ENCODE measurements around the gene HELB. TPM values are rescaled to one million over a fixed set of nuclear protein-coding genes. Genes with fewer than 3 reads are reported as not detected.

Gene HELB
- total and polyA plus RNA-seq, 4 donors, result 0.18 to 8.0 (median 2.9) TPM

- H3K27me3 ChIP-seq (ENCODE audit: control insufficient read depth in 4 of 4, insufficient read depth in 4 of 4, low read length in 3 of 4), result no peaks in the 10 kb centered on the region
- peak overlapping the region in 1 of 2 donors; percentile 14 for H3K27ac ChIP-seq (ENCODE audit: low read depth in 1 of 2, low read length in 2 of 2)
- TF ChIP-seq RXRA (IDR thresholded peaks at IDR 0.05), result no peak
- TF ChIP-seq MAX (IDR thresholded peaks at IDR 0.05), result no peak
- no peak for TF ChIP-seq GABPA (IDR thresholded peaks at IDR 0.05 in 1 of 2, conservative IDR thresholded peaks at IDR 0.05 in 1 of 2)
- no peak for TF ChIP-seq CTCF (IDR thresholded peaks at IDR 0.05; ENCODE audit: low read depth, low read length, missing input control)
- TF ChIP-seq ATF3 (IDR thresholded peaks at IDR 0.05), result no peak
- no peak for TF ChIP-seq SP1 (IDR thresholded peaks at IDR 0.05)
- no peak for TF ChIP-seq EGR1 (IDR thresholded peaks at IDR 0.05; ENCODE audit: low read depth in 2 of 2)
- no peak for TF ChIP-seq FOXA1 (IDR thresholded peaks at IDR 0.05)
- TF ChIP-seq JUND (IDR thresholded peaks at IDR 0.05), result no peak
- no peak for TF ChIP-seq YY1 (IDR thresholded peaks at IDR 0.05)
- TF ChIP-seq NR2F2 (IDR thresholded peaks at IDR 0.05), result no peak
- no peak for TF ChIP-seq FOXA2 (IDR thresholded peaks at IDR 0.05)
- no peak for TF ChIP-seq HNF4G (IDR thresholded peaks at IDR 0.05)
- TF ChIP-seq ZBTB33 (IDR thresholded peaks at IDR 0.05), result no peak
- TF ChIP-seq RAD21 (IDR thresholded peaks at IDR 0.05), result no peak
- TF ChIP-seq TAF1 (conservative IDR thresholded peaks at IDR 0.05), result no peak
- TF ChIP-seq HNF4A (conservative IDR thresholded peaks at IDR 0.05), result no peak
- DNase-seq (ENCODE audit: low spot score), result no peak
- whole genome bisulfite sequencing, result 64% methylated on average over 6 of the region's 6 CpGs
- H3K9ac ChIP-seq (ENCODE audit: low read depth in 1 of 2, low read length in 2 of 2), result no peak overlapping the region
- H3K4me1 ChIP-seq (ENCODE audit: control insufficient read depth in 4 of 4, insufficient read depth in 4 of 4, low read length in 3 of 4), result peaks cover 0 to 3% (median 0%) of the 10 kb centered on the region in 4 donors
- H3K36me3 ChIP-seq (ENCODE audit: control insufficient read depth in 4 of 4, insufficient read depth in 3 of 4, low read depth in 1 of 4, low read length in 3 of 4), result no peaks in the 10 kb centered on the region
- H3K9me3 ChIP-seq (ENCODE audit: control insufficient read depth in 4 of 4, low read length in 3 of 4), result no peaks in the 10 kb centered on the region
- no peak overlapping the region for H3K4me3 ChIP-seq (ENCODE audit: low read depth in 1 of 3, low read length in 3 of 3)
Observed at GRCh38 chr12:66269142-66269541, 33.2 kb upstream of the HELB start.

- TF ChIP-seq CTCF (IDR thresholded peaks at IDR 0.05; ENCODE audit: low read depth, low read length, missing input control) (peak; percentile 62), HNF4G (IDR thresholded peaks at IDR 0.05) (no peak), GABPA (IDR thresholded peaks at IDR 0.05 in 1 of 2, conservative IDR thresholded peaks at IDR 0.05 in 1 of 2) (no peak), EGR1 (IDR thresholded peaks at IDR 0.05; ENCODE audit: low read depth in 2 of 2) (no peak), REST (IDR thresholded peaks at IDR 0.05) (no peak), RAD21 (IDR thresholded peaks at IDR 0.05) (peak; percentile 82 to 84), YY1 (IDR thresholded peaks at IDR 0.05) (no peak)
- no peak overlapping the region for H3K9ac ChIP-seq (ENCODE audit: low read depth in 1 of 2, low read length in 2 of 2)
- H3K36me3 ChIP-seq (ENCODE audit: control insufficient read depth in 4 of 4, insufficient read depth in 3 of 4, low read depth in 1 of 4, low read length in 3 of 4), result no peaks in the 10 kb centered on the region
- H3K4me3 ChIP-seq (ENCODE audit: low read depth in 1 of 3, low read length in 3 of 3), result no peak overlapping the region
- peaks cover 0 to 3% (median 0%) of the 10 kb centered on the region in 4 donors for H3K4me1 ChIP-seq (ENCODE audit: control insufficient read depth in 4 of 4, insufficient read depth in 4 of 4, low read length in 3 of 4)
- no peak overlapping the region for H3K27ac ChIP-seq (ENCODE audit: low read depth in 1 of 2, low read length in 2 of 2)
- DNase-seq (ENCODE audit: low spot score), result no peak
- WGBS, result 57% methylated on average over 5 of the region's 5 CpGs
- H3K9me3 ChIP-seq (ENCODE audit: control insufficient read depth in 4 of 4, low read length in 3 of 4), result no peaks in the 10 kb centered on the region
- no peaks in the 10 kb centered on the region for H3K27me3 ChIP-seq (ENCODE audit: control insufficient read depth in 4 of 4, insufficient read depth in 4 of 4, low read length in 3 of 4)
Observed at GRCh38 chr12:66269757-66270383, 32.4 kb upstream of the HELB start.
